CD4-positive, alpha-beta T cell treated with Interleukin-10 for 1 hour (primary cell): ENCODE data around the gene CBX7.

Experiments
- DNase-seq: peaks from one replicate; pipeline ENCODE4 v3.0.0-alpha.2; 2020

CBX7 gene

GRCh38 chr22:39152511-39153219 is at the start of gene CBX7:
Gene CBX7 (minus strand): TSS chr22:39152680. CDS start chr22:39152444, 236 bp downstream.
- DNase-seq = peak; percentile 96

- no peak for DNase-seq
Measured at GRCh38 chr22:39197578-39197977, 45.1 kb upstream of the CBX7 start.

- no peak for DNase-seq
Measured at GRCh38 chr22:39194098-39194497, 41.6 kb upstream of the CBX7 start.

GRCh38 chr22:39188809-39189208 is 36.3 kb upstream of the CBX7 start:
- no peak for DNase-seq

- DNase-seq = no peak
Measured at GRCh38 chr22:39185601-39186012, 33.1 kb upstream of the CBX7 start.

GRCh38 chr22:39184586-39185577 is 32.4 kb upstream of the CBX7 start:
- DNase-seq = no peak

- DNase-seq = no peak
Measured at GRCh38 chr22:39183991-39184585, 31.6 kb upstream of the CBX7 start.

- no peak for DNase-seq
Measured at GRCh38 chr22:39182478-39183030, 30.1 kb upstream of the CBX7 start.

- DNase-seq = no peak
Measured at GRCh38 chr22:39181778-39182177, 29.3 kb upstream of the CBX7 start.

- DNase-seq = no peak
Measured at GRCh38 chr22:39181356-39181755, 28.9 kb upstream of the CBX7 start.

- DNase-seq = no peak
Measured at GRCh38 chr22:39179841-39180335, 27.4 kb upstream of the CBX7 start.

GRCh38 chr22:39179401-39179827 is 26.9 kb upstream of the CBX7 start:
- DNase-seq = no peak

GRCh38 chr22:39178206-39179111 is 26.0 kb upstream of the CBX7 start:
- peak; percentile 25 for DNase-seq

GRCh38 chr22:39177791-39178190 is 25.3 kb upstream of the CBX7 start:
- DNase-seq = no peak

GRCh38 chr22:39177456-39177775 is 24.9 kb upstream of the CBX7 start:
- no peak for DNase-seq

- DNase-seq = no peak
Measured at GRCh38 chr22:39176714-39177455, 24.4 kb upstream of the CBX7 start.

- no peak for DNase-seq
Measured at GRCh38 chr22:39176143-39176713, 23.7 kb upstream of the CBX7 start.

GRCh38 chr22:39175353-39176142 is 23.1 kb upstream of the CBX7 start:
- DNase-seq = no peak

- peak; percentile 87 for DNase-seq
Measured at GRCh38 chr22:39174498-39175352, 22.2 kb upstream of the CBX7 start.
